Endothelial cell of umbilical vein (primary cell): ENCODE results near the gene DNAH6. TPM values are rescaled to one million over a fixed set of nuclear protein-coding genes. Genes with fewer than 3 reads are reported as not detected.

Experiments used
- BruUV-seq: library from RNA; stranded (reverse); fragments of 400-500 nt; replicated peaks from 2 replicates; lab custom pipeline; 2021; lab: Mats Ljungman, UMichigan
- CTCF ChIA-PET: fragments of 300-600, 350-600 bp; sonication (Branson Sonifier 250); formaldehyde crosslinking; loops from one replicate; lab custom pipeline; 2021; ENCODE audit warnings: antibody characterized with exemption, inconsistent platforms; lab: Charles Lee
- POLR2A ChIA-PET: fragments of 300-600, 350-600 bp; sonication (Branson Sonifier 250); formaldehyde crosslinking; loops from one replicate; lab custom pipeline; 2021; ENCODE audit warnings: antibody characterized with exemption, inconsistent platforms; lab: Charles Lee
- DNase-seq: peaks from one replicate; pipeline ENCODE4 v3.0.0-alpha.2; 2011; ENCODE audit warnings: low read depth, low spot score
- FAIRE-seq: peaks from 2 replicates; lab custom pipeline; 2011; peaks lifted over from hg19 to GRCh38; lab: Jason Lieb, UNC
- H2AFZ ChIP-seq: 2 replicates; pipeline ENCODE4 v1.6.0; 2012; ENCODE audit warnings: low read depth, low read length, control low read depth, inconsistent platforms
- H3K27ac ChIP-seq: 2 replicates; pipeline ENCODE4 v1.5.1; 2011; ENCODE audit warnings: low read depth, mild to moderate bottlenecking, control low read depth, low read length, moderate library complexity; ENCODE audit not compliant: insufficient read depth
- H3K27me3 ChIP-seq, 2 experiments: 2 replicates each; pipeline versions ENCODE4 v1.6.0 to v1.6.1; 2011; ENCODE audit warnings: low read length in 2 of 2, mixed read lengths in 1 of 2; ENCODE audit not compliant: control insufficient read depth in 2 of 2, insufficient read depth in 2 of 2
- H3K36me3 ChIP-seq, 2 experiments: 2 replicates in 1 of 2; 3 replicates in 1 of 2; pipeline ENCODE4 v1.5.1; 2011; ENCODE audit warnings: low read length in 2 of 2, mild to moderate bottlenecking in 1 of 2, moderate library complexity in 1 of 2; ENCODE audit not compliant: control insufficient read depth in 2 of 2, insufficient read depth in 2 of 2; ENCODE audit errors: extremely low read depth in 1 of 2
- H3K4me1 ChIP-seq: 3 replicates; pipeline ENCODE4 v1.5.1; 2011; ENCODE audit warnings: mild to moderate bottlenecking, low read length; ENCODE audit not compliant: control insufficient read depth, insufficient read depth; ENCODE audit errors: extremely low read depth
- H3K4me2 ChIP-seq: 2 replicates; pipeline ENCODE4 v1.6.1; 2011; ENCODE audit warnings: low read length, control low read depth, mixed read lengths; ENCODE audit not compliant: insufficient read depth
- H3K4me3 ChIP-seq, 3 experiments: fragments of 200-600 bp in 1 of 3; sonication (generic), shearing (Covaris generic) in 1 of 3; replicated peaks in 1 of 3; 2 replicates each; pipeline ENCODE4 v1.5.1; 2011 to 2016; ENCODE audit warnings: control low read depth in 3 of 3, low read length in 3 of 3, mild to moderate bottlenecking in 2 of 3, inconsistent platforms in 1 of 3, low read depth in 1 of 3, moderate library complexity in 1 of 3; ENCODE audit not compliant: insufficient read depth in 1 of 3
- H3K79me2 ChIP-seq: 2 replicates; pipeline ENCODE4 v1.6.0; 2012; ENCODE audit warnings: low read length, inconsistent platforms; ENCODE audit not compliant: control insufficient read depth, insufficient read depth
- H3K9ac ChIP-seq: replicated peaks from 2 replicates; pipeline ENCODE3; 2011; ENCODE audit warnings: low read length, control low read depth; ENCODE audit not compliant: insufficient read depth; ENCODE audit errors: extremely low read depth
- H3K9me1 ChIP-seq: replicated peaks from 3 replicates; pipeline ENCODE4 v1.6.0; 2011; ENCODE audit warnings: mild to moderate bottlenecking, low read length; ENCODE audit not compliant: control insufficient read depth, insufficient read depth; ENCODE audit errors: extremely low read depth
- H3K9me3 ChIP-seq: replicated peaks from 2 replicates; pipeline ENCODE4 v1.5.1; 2012; ENCODE audit warnings: low read length, inconsistent platforms; ENCODE audit not compliant: control insufficient read depth, insufficient read depth
- H4K20me1 ChIP-seq: replicated peaks from 2 replicates; pipeline ENCODE3; 2011; ENCODE audit warnings: mild to moderate bottlenecking, low read length; ENCODE audit not compliant: control insufficient read depth, insufficient read depth; ENCODE audit errors: extremely low read depth
- CTCF ChIP-seq, 2 donors: IDR thresholded peaks; 1 replicate in 1 of 2; 2 replicates in 1 of 2; pipeline ENCODE4 v1.5.1; 2011; ENCODE audit warnings: low read length in 2 of 2, mild to moderate bottlenecking in 2 of 2, moderate library complexity in 2 of 2, control low read depth in 1 of 2, inconsistent platforms in 1 of 2, low read depth in 1 of 2; ENCODE audit not compliant: insufficient read depth in 1 of 2; ENCODE audit errors: extremely low read depth in 1 of 2
- EZH2 ChIP-seq: IDR thresholded peaks from 2 replicates; pipeline ENCODE4 v1.6.1; 2012; ENCODE audit warnings: borderline replicate concordance, low read depth, mild to moderate bottlenecking, moderate library complexity, low read length, inconsistent platforms; ENCODE audit not compliant: severe bottlenecking
- FOS ChIP-seq: IDR thresholded peaks from 2 replicates; pipeline ENCODE4 v1.6.1; 2011; ENCODE audit warnings: mild to moderate bottlenecking, low read length, moderate library complexity, borderline replicate concordance; ENCODE audit not compliant: insufficient read depth
- GATA2 ChIP-seq: IDR thresholded peaks from 2 replicates; pipeline ENCODE4 v1.7.0; 2011; ENCODE audit warnings: low read depth, mild to moderate bottlenecking, moderate library complexity, mixed read lengths, low read length; ENCODE audit not compliant: insufficient read length, insufficient read depth
- JUN ChIP-seq: IDR thresholded peaks from 2 replicates; pipeline ENCODE4 v1.6.1; 2011; ENCODE audit warnings: borderline replicate concordance, low read depth; ENCODE audit not compliant: insufficient read length, insufficient read depth
- MYC ChIP-seq: IDR thresholded peaks from one replicate; pipeline ENCODE4 v1.6.1; 2011; ENCODE audit warnings: mild to moderate bottlenecking, low read depth, low read length
- POLR2A ChIP-seq: IDR thresholded peaks from 2 replicates; pipeline ENCODE4 v1.6.1; 2012; ENCODE audit warnings: low read depth, mild to moderate bottlenecking, control low read depth, low read length
- POLR2AphosphoS5 ChIP-seq: IDR thresholded peaks from 2 replicates; pipeline ENCODE4 v1.6.1; 2012; ENCODE audit warnings: low read depth, mild to moderate bottlenecking, control low read depth, low read length, moderate library complexity; ENCODE audit not compliant: insufficient read depth
- dilution Hi-C: fragments of 300-500 bp; cut with MboI; formaldehyde crosslinking; loops from one replicate; pipeline ENCODE4 v1.15.0; 2019; ENCODE audit warnings: low sequenced_read_pairs; ENCODE audit not compliant: extremely low pct_ligation_motif_present
- intact Hi-C: fragments of 100-400 bp; cut with micrococcal nuclease; formaldehyde crosslinking; loops from one replicate; pipeline ENCODE4 v1.10.0; 2022
- polyA plus RNA-seq, 4 experiments: library from polyadenylated mRNA; depleted of rRNA in 3 of 4; stranded (reverse) in 3 of 4; unstranded in 1 of 4; fragments of >200 nt; gene quantifications; 2 replicates each; pipeline versions ENCODE4 v1.2.1 to v1.2.3, GENCODE V29; 2011 to 2012; ENCODE audit warnings: missing spikeins in 1 of 4
- total RNA-seq: library from RNA; stranded (reverse); gene quantifications from 2 replicates; pipeline ENCODE4 v1.2.3, GENCODE V29; 2021
- TF ChIP-seq, protein P1 (sequence below): IDR thresholded peaks from 2 replicates; pipeline ENCODE4 v1.6.1; 2011; ENCODE audit not compliant: insufficient read depth, insufficient read length

DNAH6 gene
- total and polyA plus RNA-seq, 2 donors (not counting 3 experiments of a cell fraction or from before 2014, with no cell fraction given): 0.24 TPM; not detected in 1

DNA sequence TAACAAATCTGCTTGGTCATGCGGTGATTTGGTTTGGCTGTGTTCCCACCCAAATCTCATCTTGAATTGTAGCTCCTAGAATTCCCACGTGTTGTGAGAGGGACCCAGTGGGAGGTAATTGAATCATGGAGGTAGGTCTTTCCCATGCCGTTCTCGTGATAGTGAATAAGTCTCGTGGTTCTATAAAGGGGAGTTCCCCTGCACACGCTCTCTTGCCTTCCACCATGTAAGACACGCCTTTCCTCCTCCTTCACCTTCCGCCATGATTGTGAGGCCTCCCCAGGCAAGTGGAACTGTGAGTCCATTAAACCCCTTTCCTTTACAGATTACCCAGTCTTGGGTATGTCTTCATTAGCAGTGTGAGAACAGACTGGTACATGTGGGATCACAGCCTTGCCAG, 327.8 kb downstream of the DNAH6 start:
- no peaks in the 10 kb centered on the region for H3K79me2 ChIP-seq
- no peaks in the 10 kb centered on the region for H3K9me3 ChIP-seq
- TF ChIP-seq MYC: no peak
- no peak for TF ChIP-seq EZH2
- TF ChIP-seq POLR2A: no peak
- TF ChIP-seq JUN: no peak
- no peak for TF ChIP-seq POLR2AphosphoS5
- TF ChIP-seq GATA2: no peak
- no peak for TF ChIP-seq CTCF (IDR thresholded peaks at IDR 0.05; ENCODE audit: extremely low read depth in 1 of 2, insufficient read depth in 1 of 2, low read depth in 1 of 2, low read length in 2 of 2)
- TF ChIP-seq FOS: no peak
- TF ChIP-seq, protein P1, sequence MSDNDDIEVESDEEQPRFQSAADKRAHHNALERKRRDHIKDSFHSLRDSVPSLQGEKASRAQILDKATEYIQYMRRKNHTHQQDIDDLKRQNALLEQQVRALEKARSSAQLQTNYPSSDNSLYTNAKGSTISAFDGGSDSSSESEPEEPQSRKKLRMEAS: no peak
- DNase-seq (no peak), FAIRE-seq (no peak)
- no peaks in the 10 kb centered on the region for H3K36me3 ChIP-seq
- no peaks in the 10 kb centered on the region for H3K9me1 ChIP-seq
- no peak overlapping the region for H3K4me3 ChIP-seq
- peaks cover 0 to 1% of the 10 kb centered on the region in 2 experiments for H3K27me3 ChIP-seq
- no peak overlapping the region for H3K27ac ChIP-seq
- POLR2A ChIA-PET: no interaction called here
- CTCF ChIA-PET: no interaction called here
- no peaks in the 10 kb centered on the region for H4K20me1 ChIP-seq
- H2AFZ ChIP-seq: no peak overlapping the region
- BruUV-seq: no TSS peak
- H3K9ac ChIP-seq: no peak overlapping the region
- H3K4me1 ChIP-seq: no peaks in the 10 kb centered on the region
- no peak overlapping the region for H3K4me2 ChIP-seq
- dilution Hi-C loops: no loop called here
- intact Hi-C loops: no loop called here
